Skeletal muscle cell (primary cell): ENCODE results near the gene ATP6V0A4.
"Not testable (repeated sequence)": the region's sequence is repeated elsewhere in the genome, so short reads cannot be mapped to it uniquely, and the experiment has no call there.

Experiments used
- DNase-seq: peaks from one replicate; pipeline ENCODE4 v3.0.0-alpha.2; 2010; ENCODE audit warnings: low read depth
- H3K4me3 ChIP-seq: 2 replicates; pipeline ENCODE4 v1.5.1; 2011; ENCODE audit warnings: low read depth, mild to moderate bottlenecking, control low read depth, low read length, moderate library complexity

The ATP6V0A4 gene

GRCh38 chr7:138755331-138755747 lies 42.7 kb downstream of the ATP6V0A4 start:
- no peak for DNase-seq

GRCh38 chr7:138753610-138754009 lies 44.4 kb downstream of the ATP6V0A4 start:
- no peak overlapping the region for H3K4me3 ChIP-seq
- DNase-seq: no peak

More at GRCh38 chr7:138755331-138755747, 42.7 kb downstream of the ATP6V0A4 start:
- H3K4me3 ChIP-seq: no peak overlapping the region

GRCh38 chr7:138753150-138753518 lies 44.9 kb downstream of the ATP6V0A4 start:
- H3K4me3 ChIP-seq: no peak overlapping the region
- DNase-seq: no peak

- no peak for DNase-seq
- no peak overlapping the region for H3K4me3 ChIP-seq
These were observed 45.4 kb downstream of the ATP6V0A4 start for GRCh38 chr7:138752518-138753149.

GRCh38 chr7:138750901-138751464 lies 47.0 kb downstream of the ATP6V0A4 start:
- H3K4me3 ChIP-seq: no peak overlapping the region
- no peak for DNase-seq

- no peak overlapping the region for H3K4me3 ChIP-seq
- DNase-seq: no peak
These were observed 47.5 kb downstream of the ATP6V0A4 start for GRCh38 chr7:138750473-138750872.

- no peak overlapping the region for H3K4me3 ChIP-seq
- DNase-seq: no peak
These were observed 48.0 kb downstream of the ATP6V0A4 start for GRCh38 chr7:138749960-138750359.

- no peak for DNase-seq
- H3K4me3 ChIP-seq: no peak overlapping the region
These were observed 49.3 kb downstream of the ATP6V0A4 start for GRCh38 chr7:138748666-138749065.

- no peak for DNase-seq
- H3K4me3 ChIP-seq: no peak overlapping the region
These were observed 51.9 kb downstream of the ATP6V0A4 start for GRCh38 chr7:138746073-138746472.

GRCh38 chr7:138745189-138745588 lies 52.8 kb downstream of the ATP6V0A4 start:
- DNase-seq: no peak
- H3K4me3 ChIP-seq: no peak overlapping the region

- H3K4me3 ChIP-seq: no peak overlapping the region
- DNase-seq: no peak
These were observed 56.6 kb downstream of the ATP6V0A4 start for GRCh38 chr7:138741453-138741735.

GRCh38 chr7:138739859-138740258 lies 58.1 kb downstream of the ATP6V0A4 start:
- DNase-seq: no peak
- H3K4me3 ChIP-seq: no peak overlapping the region

GRCh38 chr7:138738551-138739335 lies 59.3 kb downstream of the ATP6V0A4 start:
- H3K4me3 ChIP-seq: no peak overlapping the region
- DNase-seq: peak; percentile 57

- no peak for DNase-seq
- no peak overlapping the region for H3K4me3 ChIP-seq
These were observed 59.9 kb downstream of the ATP6V0A4 start for GRCh38 chr7:138738114-138738513.

- no peak for DNase-seq
- no peak overlapping the region for H3K4me3 ChIP-seq
These were observed 62.6 kb downstream of the ATP6V0A4 start for GRCh38 chr7:138735399-138735798.

GRCh38 chr7:138731733-138732132 lies 66.3 kb downstream of the ATP6V0A4 start:
- not testable (repeated sequence) for H3K4me3 ChIP-seq, DNase-seq

GRCh38 chr7:138729444-138729843 lies 68.6 kb downstream of the ATP6V0A4 start:
- no peak overlapping the region for H3K4me3 ChIP-seq
- no peak for DNase-seq

- DNase-seq: no peak
- H3K4me3 ChIP-seq: no peak overlapping the region
These were observed 70.5 kb downstream of the ATP6V0A4 start for GRCh38 chr7:138727336-138728099.

- DNase-seq: no peak
- H3K4me3 ChIP-seq: no peak overlapping the region
These were observed 71.7 kb downstream of the ATP6V0A4 start for GRCh38 chr7:138726288-138726687.

- DNase-seq: no peak
- no peak overlapping the region for H3K4me3 ChIP-seq
These were observed 77.7 kb downstream of the ATP6V0A4 start for GRCh38 chr7:138720286-138720685.
